ENCODE results near the gene RPS27L. TPM values are rescaled to one million over a fixed set of nuclear protein-coding genes. Genes with fewer than 3 reads are reported as not detected.

RPS27L gene
- total and polyA plus RNA-seq, 2 donors (not counting 1 experiment from before 2014, with no cell fraction given), result 481 to 482 TPM

DNA sequence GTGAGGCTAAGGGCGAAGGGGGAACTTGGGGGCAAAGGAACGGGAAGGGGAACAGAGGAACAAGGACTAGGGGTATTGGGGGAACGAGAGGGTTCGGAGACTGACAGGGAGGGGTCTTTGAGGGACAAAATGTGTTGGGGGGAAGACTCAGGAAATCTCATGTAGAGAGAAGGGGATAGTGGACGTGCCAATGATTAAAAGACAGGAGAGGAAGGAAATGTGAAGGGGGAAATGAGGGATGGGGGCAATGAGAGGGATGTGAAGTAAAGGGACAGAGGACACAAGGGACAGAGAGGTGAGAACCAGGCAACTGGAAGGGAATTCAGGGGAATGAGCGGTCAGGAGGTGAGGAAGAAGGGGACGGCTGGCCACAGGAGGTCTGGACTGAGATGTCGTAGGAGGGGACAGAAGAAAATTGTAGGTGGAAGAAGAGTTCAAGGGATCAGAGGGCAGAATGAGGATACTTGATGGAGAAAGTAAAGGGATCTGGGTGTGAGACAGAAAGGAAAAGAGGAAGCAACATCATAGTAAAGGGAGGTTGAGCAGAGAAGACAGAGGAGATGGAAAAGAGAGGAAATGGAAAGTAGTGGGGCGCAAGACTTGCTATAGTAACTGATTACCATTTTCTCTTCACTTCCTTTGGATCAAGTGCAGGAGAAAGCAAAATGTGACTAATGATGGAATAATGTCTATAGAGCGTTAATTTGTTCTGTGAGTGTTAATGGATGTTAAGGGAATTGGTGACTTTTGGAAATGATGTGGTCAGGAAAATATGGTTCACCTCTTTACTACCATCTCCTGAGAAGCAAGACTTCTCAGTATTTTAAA, 32.9 kb upstream of the RPS27L start:
- Histone ChIP-seq H4K20me1 (ENCODE audit: control insufficient read depth, extremely low read depth, insufficient read depth, low read length) (no peaks in the 10 kb centered on the region), H3K4me2 (ENCODE audit: extremely low read depth, insufficient read depth, low read length) (peak overlapping the region; percentile 73), H3K9ac (ENCODE audit: insufficient read depth, low read length) (peak overlapping the region; percentile 72), H3K4me3 (replicated peaks in 1 of 4; ENCODE audit: control extremely low read depth in 1 of 4, insufficient read depth in 1 of 4, low read depth in 3 of 4, low read length in 4 of 4) (peak overlapping the region; percentile 69 to 90 (median 87)), H3K79me2 (ENCODE audit: control insufficient read depth, insufficient read depth, low read length) (peaks cover 54% of the 10 kb centered on the region), H3K36me3 (ENCODE audit: control insufficient read depth, insufficient read depth, low read length) (no peaks in the 10 kb centered on the region), H3K9me3 (ENCODE audit: control insufficient read depth, insufficient read depth, low read depth, low read length) (no peaks in the 10 kb centered on the region), H3K27me3 (ENCODE audit: control insufficient read depth, insufficient read depth, low read length) (no peaks in the 10 kb centered on the region), H3K27ac (ENCODE audit: insufficient read depth, low read length) (peak overlapping the region; percentile 72), H3K4me1 (ENCODE audit: control insufficient read depth, extremely low read depth, insufficient read depth, low read length) (peaks cover 7% of the 10 kb centered on the region), H2AFZ (ENCODE audit: low read length) (peak overlapping the region; percentile 9)
- DNase-seq (ENCODE audit: low read depth in 2 of 2), result no peak
- no peak for TF ChIP-seq EZH2 (IDR thresholded peaks at IDR 0.05; ENCODE audit: low read length, missing control alignments)
- TF ChIP-seq, protein P1, sequence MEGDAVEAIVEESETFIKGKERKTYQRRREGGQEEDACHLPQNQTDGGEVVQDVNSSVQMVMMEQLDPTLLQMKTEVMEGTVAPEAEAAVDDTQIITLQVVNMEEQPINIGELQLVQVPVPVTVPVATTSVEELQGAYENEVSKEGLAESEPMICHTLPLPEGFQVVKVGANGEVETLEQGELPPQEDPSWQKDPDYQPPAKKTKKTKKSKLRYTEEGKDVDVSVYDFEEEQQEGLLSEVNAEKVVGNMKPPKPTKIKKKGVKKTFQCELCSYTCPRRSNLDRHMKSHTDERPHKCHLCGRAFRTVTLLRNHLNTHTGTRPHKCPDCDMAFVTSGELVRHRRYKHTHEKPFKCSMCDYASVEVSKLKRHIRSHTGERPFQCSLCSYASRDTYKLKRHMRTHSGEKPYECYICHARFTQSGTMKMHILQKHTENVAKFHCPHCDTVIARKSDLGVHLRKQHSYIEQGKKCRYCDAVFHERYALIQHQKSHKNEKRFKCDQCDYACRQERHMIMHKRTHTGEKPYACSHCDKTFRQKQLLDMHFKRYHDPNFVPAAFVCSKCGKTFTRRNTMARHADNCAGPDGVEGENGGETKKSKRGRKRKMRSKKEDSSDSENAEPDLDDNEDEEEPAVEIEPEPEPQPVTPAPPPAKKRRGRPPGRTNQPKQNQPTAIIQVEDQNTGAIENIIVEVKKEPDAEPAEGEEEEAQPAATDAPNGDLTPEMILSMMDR (conservative IDR thresholded peaks at IDR 0.05 in 1 of 2, IDR thresholded peaks at IDR 0.05 in 1 of 2; ENCODE audit: low read depth in 1 of 2, low read length in 2 of 2), result no peak

DNA sequence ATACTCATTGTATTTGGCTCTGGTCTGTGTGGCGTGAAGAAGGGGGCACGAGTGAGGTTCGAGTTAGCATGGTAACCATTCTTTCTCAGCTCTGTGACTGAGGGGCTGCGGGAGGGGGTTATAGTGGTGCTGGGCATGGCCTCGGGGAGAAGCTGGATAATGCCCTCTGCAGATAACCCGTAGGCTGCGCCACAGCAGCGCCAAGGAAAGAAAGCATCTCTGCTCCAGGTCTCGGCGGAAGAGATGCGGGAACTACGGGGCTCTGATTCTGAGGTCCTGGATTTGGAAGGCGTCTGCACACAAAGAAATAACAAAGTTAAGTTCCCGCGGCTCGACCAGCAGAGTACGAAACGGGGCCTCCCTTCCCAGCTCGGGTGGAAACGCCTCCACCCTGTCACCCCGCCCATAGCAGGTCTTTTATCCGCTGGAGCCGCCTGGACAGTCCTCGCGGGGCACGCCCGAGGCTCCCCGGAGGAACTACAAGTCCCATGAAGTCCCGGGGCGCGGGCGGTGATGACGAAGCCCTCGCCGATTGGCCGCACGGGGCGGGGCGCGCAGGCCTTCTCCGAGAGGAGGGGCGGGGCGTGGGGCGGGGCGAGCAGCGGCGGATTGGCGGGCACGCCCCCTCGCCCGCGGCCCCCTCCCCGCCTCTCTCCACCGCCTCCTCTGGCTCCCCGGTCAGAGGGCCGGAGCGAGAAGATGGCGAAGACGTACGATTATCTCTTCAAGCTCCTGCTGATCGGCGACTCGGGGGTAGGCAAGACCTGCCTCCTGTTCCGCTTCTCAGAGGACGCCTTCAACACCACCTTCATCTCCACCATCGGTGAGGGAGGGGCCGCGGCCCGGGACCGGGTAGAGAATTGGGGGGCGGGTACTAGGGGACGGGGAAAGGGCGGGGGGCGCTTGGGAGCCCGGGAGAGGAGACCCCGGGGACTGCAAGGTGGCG, 31.9 kb upstream of the RPS27L start, which contains the start of gene RAB8B:
RAB8B (plus strand) TSS at position 681 of the 946 bp plus-strand sequence; CDS start at position 700, 19 bp downstream.
- no peak for TF ChIP-seq EZH2 (IDR thresholded peaks at IDR 0.05; ENCODE audit: low read length, missing control alignments)
- TF ChIP-seq, protein P1 (conservative IDR thresholded peaks at IDR 0.05 in 1 of 2, IDR thresholded peaks at IDR 0.05 in 1 of 2; ENCODE audit: low read depth in 1 of 2, low read length in 2 of 2), result no peak

More for the DNA sequence above, 31.9 kb upstream of the RPS27L start, which contains the start of gene RAB8B:
- H3K27me3 ChIP-seq (ENCODE audit: control insufficient read depth, insufficient read depth, low read length), result no peaks in the 10 kb centered on the region
- DNase-seq (ENCODE audit: low read depth in 2 of 2), result peak; percentile 94 to 97
- peaks cover 45% of the 10 kb centered on the region for H3K79me2 ChIP-seq (ENCODE audit: control insufficient read depth, insufficient read depth, low read length)
- peak within 1 kb of the TSS; percentile 93 for H2AFZ ChIP-seq (ENCODE audit: low read length)
- H3K4me3 ChIP-seq (replicated peaks in 1 of 4; ENCODE audit: control extremely low read depth in 1 of 4, insufficient read depth in 1 of 4, low read depth in 3 of 4, low read length in 4 of 4), result peak within 1 kb of the TSS; percentile 69 to 90 (median 87)
- no peaks in the 10 kb centered on the region for H4K20me1 ChIP-seq (ENCODE audit: control insufficient read depth, extremely low read depth, insufficient read depth, low read length)
- no peaks in the 10 kb centered on the region for H3K9me3 ChIP-seq (ENCODE audit: control insufficient read depth, insufficient read depth, low read depth, low read length)
- peak within 1 kb of the TSS; percentile 92 for H3K4me2 ChIP-seq (ENCODE audit: extremely low read depth, insufficient read depth, low read length)
- H3K27ac ChIP-seq (ENCODE audit: insufficient read depth, low read length), result peak within 1 kb of the TSS; percentile 72
- H3K4me1 ChIP-seq (ENCODE audit: control insufficient read depth, extremely low read depth, insufficient read depth, low read length), result peaks cover 7% of the 10 kb centered on the region
- H3K36me3 ChIP-seq (ENCODE audit: control insufficient read depth, insufficient read depth, low read length), result no peaks in the 10 kb centered on the region
- peak within 1 kb of the TSS; percentile 72 for H3K9ac ChIP-seq (ENCODE audit: insufficient read depth, low read length)
